ENCODE measurements around the gene GAB1.

Gene GAB1

DNA sequence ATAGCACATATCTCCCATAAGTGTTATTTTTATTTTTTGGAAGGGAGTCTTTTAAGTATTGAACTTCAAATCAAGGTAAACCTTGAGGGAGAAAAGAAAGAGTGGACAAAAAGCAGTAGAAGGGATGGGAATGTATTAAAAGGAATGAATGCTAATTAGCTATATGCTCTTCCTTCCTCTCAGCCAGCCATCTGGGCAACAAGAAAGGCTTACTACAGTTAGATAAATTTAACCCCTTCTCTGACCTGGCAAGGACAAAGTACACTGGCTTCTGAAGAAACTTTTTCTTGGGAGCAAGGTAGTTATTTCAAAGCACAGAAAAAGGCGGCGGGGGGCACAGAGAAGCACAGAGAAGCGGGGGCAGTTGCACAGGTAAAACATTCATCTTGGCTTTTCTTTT lies 54.6 kb downstream of the GAB1 start:
- H3K4me3 ChIP-seq (ENCODE audit: low read depth, low read length): no peak overlapping the region

DNA sequence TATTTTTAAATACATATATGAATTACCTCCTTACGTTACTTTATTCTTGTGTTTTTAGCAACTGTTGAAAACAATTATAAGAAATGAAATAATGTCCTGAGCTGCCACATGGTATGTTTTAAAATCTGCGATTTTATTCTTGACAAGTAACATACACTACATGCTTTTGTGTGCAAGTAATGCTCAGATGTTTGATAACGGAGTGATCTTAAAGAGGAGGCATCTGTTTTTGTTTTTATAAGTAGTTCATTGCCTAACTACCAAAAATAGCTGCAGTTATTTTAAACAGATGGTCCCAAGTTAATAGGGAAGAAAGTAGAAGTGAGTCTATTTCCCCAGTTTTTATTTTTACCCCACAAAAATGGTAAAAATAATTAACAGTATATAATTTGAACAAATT lies 55.2 kb downstream of the GAB1 start:
- Histone ChIP-seq H3K4me1 (no peaks in the 10 kb centered on the region), H3K4me3 (ENCODE audit: low read depth, low read length) (no peak overlapping the region), H3K36me3 (no peaks in the 10 kb centered on the region), H3K27me3 (no peaks in the 10 kb centered on the region), H3K9me3 (no peaks in the 10 kb centered on the region)
- DNase-seq: no peak
- TF ChIP-seq, protein P1, sequence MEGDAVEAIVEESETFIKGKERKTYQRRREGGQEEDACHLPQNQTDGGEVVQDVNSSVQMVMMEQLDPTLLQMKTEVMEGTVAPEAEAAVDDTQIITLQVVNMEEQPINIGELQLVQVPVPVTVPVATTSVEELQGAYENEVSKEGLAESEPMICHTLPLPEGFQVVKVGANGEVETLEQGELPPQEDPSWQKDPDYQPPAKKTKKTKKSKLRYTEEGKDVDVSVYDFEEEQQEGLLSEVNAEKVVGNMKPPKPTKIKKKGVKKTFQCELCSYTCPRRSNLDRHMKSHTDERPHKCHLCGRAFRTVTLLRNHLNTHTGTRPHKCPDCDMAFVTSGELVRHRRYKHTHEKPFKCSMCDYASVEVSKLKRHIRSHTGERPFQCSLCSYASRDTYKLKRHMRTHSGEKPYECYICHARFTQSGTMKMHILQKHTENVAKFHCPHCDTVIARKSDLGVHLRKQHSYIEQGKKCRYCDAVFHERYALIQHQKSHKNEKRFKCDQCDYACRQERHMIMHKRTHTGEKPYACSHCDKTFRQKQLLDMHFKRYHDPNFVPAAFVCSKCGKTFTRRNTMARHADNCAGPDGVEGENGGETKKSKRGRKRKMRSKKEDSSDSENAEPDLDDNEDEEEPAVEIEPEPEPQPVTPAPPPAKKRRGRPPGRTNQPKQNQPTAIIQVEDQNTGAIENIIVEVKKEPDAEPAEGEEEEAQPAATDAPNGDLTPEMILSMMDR (IDR thresholded peaks at IDR 0.05; ENCODE audit: low read depth, low read length): no peak

More for the DNA sequence above, 54.6 kb downstream of the GAB1 start:
- Histone ChIP-seq H3K27me3 (no peaks in the 10 kb centered on the region), H3K9me3 (no peaks in the 10 kb centered on the region), H3K4me1 (no peaks in the 10 kb centered on the region), H3K36me3 (no peaks in the 10 kb centered on the region)
- DNase-seq: no peak
- TF ChIP-seq, protein P1 (IDR thresholded peaks at IDR 0.05; ENCODE audit: low read depth, low read length): no peak

DNA sequence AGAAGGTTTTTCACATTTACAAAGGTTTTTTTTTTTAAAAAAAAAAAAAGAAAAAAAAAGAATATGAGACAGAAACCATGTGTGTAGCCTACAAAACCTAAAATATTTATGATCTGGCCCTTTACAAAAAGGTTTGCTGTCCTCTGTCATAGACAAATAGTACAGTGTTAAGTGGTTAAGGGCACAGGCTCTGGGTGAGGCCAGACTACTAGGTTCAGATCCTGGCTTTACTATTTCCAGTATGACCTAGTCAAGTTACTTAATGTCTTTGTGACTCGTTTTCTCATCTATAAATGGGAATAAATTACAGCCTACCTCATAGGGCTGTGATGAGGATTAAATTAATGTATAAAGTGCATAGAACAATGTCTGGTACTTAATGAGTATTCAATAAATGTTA lies 56.5 kb downstream of the GAB1 start:
- H3K9me3 ChIP-seq: no peaks in the 10 kb centered on the region
- H3K27me3 ChIP-seq: no peaks in the 10 kb centered on the region
- no peaks in the 10 kb centered on the region for H3K36me3 ChIP-seq
- H3K4me3 ChIP-seq (ENCODE audit: low read depth, low read length): no peak overlapping the region
- no peaks in the 10 kb centered on the region for H3K4me1 ChIP-seq
- no peak for DNase-seq
- TF ChIP-seq, protein P1 (IDR thresholded peaks at IDR 0.05; ENCODE audit: low read depth, low read length): no peak

DNA sequence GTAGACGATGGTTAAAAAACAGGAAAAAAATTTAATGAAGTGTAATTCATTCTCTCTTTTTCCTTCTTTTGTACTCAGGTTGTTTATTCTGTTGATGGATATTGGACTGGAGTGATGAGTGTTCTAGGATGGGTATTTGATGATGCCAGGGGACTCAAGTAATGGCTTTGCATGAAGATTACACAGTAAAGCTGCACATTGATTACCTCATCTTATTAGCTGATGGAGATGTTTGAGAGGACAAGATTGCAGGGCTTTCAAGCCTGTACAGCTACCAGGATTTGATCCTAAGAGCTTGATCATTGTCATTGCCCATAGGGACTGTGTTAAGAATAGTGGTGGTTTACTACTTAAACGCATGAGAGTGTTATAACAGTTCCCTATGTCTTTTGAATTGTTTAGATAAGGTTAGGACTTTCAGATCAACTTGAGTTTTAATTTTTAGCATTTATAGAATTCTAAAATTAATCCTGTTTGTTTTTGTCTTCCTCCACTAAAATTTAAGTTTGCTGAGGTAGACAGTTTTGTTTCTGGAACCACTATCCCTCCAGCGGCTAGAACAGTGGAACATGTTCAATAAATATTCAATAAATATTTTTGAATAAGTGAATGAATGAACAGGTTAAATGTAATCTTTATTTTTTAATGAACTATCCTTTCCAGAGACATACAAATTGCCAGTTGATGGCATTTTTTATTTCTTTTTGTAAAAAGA lies 58.2 kb downstream of the GAB1 start:
- DNase-seq: no peak
- TF ChIP-seq, protein P1 (IDR thresholded peaks at IDR 0.05; ENCODE audit: low read depth, low read length): no peak
- Histone ChIP-seq H3K4me1 (no peaks in the 10 kb centered on the region), H3K27me3 (no peaks in the 10 kb centered on the region), H3K4me3 (ENCODE audit: low read depth, low read length) (no peak overlapping the region), H3K36me3 (no peaks in the 10 kb centered on the region), H3K9me3 (no peaks in the 10 kb centered on the region)

DNA sequence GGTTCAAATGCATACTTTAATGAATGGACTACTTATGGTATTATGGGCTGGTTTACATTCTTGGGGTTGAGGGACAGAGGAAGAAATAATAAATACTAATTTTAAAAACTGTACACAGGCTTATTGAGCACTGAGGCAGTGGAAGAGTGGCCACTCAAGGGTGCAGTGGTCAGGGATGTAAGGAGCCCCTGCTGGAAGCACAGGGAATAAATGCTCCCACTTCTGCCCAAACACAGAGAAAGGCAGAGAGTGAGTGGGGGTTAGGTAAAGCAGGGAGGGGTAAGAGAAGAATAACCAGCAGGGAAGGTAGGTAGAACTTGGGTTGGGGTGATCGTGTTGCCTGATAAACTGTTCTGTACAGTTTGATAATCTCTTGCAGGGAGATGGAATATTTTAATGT lies 60.0 kb downstream of the GAB1 start:
- Histone ChIP-seq H3K4me1 (no peaks in the 10 kb centered on the region), H3K27me3 (no peaks in the 10 kb centered on the region), H3K4me3 (ENCODE audit: low read depth, low read length) (no peak overlapping the region), H3K36me3 (no peaks in the 10 kb centered on the region), H3K9me3 (no peaks in the 10 kb centered on the region)
- no peak for DNase-seq
- TF ChIP-seq, protein P1 (IDR thresholded peaks at IDR 0.05; ENCODE audit: low read depth, low read length): peak; percentile 31; the same call in 1 of the 2 replicates

DNA sequence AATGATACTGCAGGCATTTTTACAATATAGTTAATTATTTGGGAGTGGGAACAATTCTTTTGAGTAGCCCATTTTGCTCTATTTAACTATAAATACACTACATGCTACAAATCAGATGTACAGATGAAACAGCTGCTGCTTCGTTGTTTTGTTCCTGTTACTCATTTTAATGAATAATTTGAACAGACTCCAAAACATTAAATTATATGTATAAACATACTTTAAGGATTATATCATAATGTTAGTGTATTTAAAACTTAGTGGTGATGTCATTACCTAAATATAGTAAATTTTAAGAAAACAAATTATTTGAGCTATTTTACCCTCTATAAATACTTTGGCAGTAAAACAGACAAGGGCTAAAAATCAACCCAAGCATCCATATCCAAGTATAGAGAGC lies 60.7 kb downstream of the GAB1 start:
- Histone ChIP-seq H3K9me3 (no peaks in the 10 kb centered on the region), H3K4me3 (ENCODE audit: low read depth, low read length) (no peak overlapping the region), H3K4me1 (no peaks in the 10 kb centered on the region), H3K36me3 (no peaks in the 10 kb centered on the region), H3K27me3 (no peaks in the 10 kb centered on the region)
- TF ChIP-seq, protein P1 (IDR thresholded peaks at IDR 0.05; ENCODE audit: low read depth, low read length): no peak
- no peak for DNase-seq
